GM18517 (cell line): ENCODE measurements around the gene GALNS.

ENCODE experiments used
- ATAC-seq: cut with Tn5 transposase; IDR thresholded peaks from one replicate; pipeline ENCODE4 v1.9.1; 2021; ENCODE audit warnings: mild to moderate bottlenecking, moderate library complexity; ENCODE audit not compliant: unreplicated experiment

GALNS gene

GRCh38 chr16:88861359-88861758 lies 4.6 kb upstream of the GALNS start:
- ATAC-seq, result no peak

DNA sequence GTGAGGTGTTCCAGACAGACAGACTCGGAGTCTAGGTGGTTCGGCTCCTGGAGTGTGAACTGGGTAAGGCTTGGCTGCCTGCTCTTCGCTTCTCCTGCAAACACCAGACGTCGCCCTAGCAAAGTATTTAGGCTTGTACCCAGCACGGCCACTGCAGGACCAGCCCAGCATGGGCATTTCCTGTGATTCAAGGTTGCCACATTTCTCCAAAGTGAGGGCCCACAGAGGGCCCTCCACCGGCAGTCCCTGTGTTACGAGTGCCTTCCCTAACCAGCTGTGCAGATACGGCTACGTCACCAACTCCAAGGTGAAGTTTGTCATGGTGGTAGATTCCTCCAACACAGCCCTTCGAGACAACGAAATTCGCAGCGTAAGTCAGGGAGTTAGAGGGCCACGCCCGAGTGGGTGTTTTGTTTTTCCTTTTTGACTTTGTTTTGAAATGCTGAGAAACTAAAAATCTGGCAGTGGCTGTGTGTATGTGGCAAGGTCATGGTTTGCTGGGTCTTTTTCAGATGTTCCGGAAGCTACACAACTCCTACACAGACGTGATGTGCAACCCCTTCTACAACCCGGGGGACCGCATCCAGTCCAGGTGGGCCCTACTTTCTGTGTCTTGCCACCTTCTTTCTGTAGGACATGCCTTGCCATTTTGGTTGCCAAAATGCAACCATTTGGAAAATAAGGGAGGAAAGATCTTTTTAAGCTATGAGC lies 2.8 kb upstream of the GALNS start:
- ATAC-seq, result no peak

GRCh38 chr16:88857728-88858339 lies 1.1 kb upstream of the GALNS start:
- no peak for ATAC-seq

DNA sequence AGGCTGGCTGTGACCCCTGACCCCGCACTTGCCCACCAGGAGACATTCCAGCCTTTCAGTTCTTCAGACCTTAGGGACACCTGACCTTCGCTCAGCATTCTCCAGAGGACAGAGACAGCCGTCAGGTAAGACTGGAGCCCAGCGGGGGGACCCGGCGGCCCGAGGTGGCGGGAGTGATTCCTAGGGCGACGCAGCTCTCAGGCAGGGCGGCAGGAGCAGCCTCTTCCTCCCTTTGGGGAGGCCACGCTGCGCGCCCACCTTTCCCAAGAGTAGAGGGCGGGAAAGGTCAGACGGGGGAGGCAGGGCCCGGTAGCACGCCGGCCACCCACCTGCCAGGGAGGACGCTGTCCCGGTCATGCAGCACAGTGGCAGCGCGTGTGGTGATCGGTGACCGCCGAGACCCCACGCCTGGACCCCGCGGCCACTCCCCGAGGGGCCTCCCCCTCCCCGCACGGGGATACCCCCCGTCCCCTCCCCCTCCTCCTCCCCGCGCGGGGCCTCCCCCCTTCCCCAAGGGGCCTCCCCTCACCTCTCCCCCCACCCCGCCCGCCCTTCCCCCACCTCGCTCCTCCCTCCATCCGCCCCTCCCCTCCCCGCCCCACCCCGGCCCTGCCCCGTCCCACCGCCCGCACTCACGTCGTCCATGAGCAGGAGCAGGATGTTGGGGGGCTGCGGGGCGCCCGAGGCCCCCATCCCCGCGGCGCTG lies 472 bp downstream of the GALNS start:
- ATAC-seq, result no peak

DNA sequence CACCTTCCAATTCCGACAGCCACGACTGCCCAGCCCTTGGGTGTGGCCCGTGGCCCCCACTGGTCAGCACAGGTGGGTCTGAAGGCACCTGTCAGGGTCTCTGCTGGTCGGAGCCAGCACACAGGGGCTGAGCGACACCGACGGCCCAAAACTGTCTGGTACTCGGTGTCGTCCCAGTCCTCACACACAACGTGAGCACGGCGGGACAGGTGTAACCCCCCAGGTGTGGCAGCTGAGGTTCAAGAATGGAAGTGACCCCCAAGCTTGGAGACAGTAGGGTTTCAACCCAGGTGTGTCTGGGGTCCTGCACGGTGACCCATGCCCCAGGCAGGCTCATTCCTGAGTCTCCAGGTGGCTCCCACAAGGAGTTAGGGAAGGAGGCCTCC lies 1.0 kb downstream of the GALNS start:
- no peak for ATAC-seq

DNA sequence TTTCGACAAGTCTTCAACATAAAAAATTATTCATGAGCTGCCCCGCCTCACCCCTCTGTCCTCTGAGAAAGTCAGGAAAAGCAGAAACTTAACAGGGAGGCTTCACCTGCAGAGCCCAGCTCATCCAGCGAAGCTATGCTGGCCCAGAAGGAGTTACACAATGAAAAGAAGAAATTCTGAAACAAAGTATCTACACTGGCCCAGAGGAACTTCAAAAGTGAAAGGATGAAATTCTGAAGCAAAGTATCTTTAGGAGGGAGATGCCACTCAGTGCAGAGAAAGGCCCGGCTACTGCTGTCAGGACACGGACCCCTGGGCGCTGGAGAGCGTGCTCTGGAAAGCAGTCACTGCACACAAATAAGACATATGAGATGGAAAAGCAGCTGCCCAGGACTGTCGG lies 1.6 kb downstream of the GALNS start:
- ATAC-seq, result no peak

DNA sequence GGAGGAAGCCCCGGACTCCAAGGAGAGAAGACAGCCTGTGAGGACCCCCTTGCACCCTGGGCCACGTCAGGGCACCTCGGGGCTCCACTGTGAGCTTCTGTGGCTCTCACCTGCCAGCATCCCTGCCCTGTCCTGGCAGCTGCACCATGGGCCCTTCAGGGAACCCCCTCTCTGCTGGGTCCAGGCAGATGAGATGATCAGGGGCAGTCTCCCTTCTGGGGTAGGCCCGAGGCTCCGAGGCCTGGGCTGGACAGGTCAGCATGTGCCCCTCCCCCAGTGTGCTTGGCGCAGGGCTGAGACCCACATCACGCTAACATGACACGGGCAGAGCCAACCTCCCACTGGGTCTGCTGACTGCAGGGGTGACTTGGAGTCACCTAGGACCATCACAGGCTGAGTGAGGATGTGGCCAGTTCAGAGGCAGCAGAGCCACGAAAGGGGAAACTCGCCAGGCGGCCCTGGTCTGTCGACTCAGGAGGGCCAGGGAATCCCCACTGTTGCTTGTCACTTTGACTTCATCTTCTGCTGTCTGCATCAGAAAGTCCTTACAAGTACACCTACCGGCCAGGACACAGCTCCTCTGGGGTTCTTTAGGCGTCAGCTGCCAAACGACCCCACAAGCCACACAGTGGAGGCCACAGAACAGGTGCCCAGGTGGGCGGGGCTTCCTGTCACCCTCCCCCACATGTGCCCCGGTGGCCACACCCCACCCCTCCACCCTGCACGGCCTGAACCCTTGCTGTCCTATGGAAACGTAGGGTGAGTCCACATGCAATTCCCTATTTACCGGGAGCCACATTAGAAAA lies 2.2 kb downstream of the GALNS start:
- ATAC-seq, result no peak

GRCh38 chr16:88853325-88853941 lies 3.3 kb downstream of the GALNS start:
- ATAC-seq, result no peak

- ATAC-seq, result no peak
Observed at GRCh38 chr16:88851616-88852015, 5.1 kb downstream of the GALNS start.

DNA sequence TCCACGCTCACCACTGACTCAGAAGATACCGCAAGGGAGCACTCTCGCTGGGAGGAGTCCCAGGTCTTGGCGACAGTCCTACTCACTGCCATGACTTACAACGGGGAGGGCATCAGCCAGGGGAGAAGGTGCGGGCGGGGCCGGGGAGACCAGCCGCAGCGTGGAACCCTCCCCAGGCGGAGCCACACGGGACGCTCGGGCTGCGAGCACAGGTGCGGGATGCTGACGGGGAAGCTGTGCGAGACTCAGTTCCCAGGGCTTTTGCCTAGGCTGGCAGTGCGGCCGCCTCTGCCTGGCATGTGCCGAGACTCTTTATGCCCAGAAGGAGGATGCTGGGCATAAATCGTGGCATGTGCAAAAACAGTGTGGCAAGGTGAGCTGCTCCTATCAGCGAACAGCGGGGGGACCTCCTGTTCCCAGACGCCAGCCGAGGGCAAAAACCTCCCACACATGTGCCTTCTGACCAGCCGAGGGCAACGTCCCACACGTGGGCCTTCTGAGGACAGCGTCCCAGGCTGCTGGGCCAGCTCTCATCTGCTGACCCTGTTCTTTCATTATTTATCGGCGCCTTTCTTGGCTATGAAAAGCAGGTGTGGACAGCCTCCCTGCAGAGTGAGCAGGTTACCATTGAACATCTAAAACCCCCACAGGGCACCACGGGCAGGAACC lies 6.1 kb downstream of the GALNS start:
- no peak for ATAC-seq

DNA sequence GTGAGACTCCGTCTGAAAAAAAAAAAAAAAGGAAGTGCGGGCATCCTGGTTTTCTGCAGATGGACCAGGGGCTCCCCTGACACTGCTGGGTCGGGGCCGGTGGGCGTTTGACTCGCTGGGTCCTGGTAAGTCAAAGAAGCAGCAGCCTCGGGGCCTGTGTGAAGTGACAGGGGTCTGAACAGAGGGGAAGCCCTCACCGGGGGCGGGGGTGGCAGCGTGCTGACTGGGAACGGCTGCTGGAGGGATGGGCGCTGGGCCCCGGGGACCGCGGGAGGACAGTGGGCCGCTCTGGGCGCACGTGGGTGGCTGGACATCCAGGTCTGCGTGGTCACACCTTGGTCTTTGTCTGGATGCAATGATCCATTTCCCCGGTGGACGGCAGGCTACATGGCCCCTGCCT lies 8.2 kb downstream of the GALNS start:
- ATAC-seq, result no peak

DNA sequence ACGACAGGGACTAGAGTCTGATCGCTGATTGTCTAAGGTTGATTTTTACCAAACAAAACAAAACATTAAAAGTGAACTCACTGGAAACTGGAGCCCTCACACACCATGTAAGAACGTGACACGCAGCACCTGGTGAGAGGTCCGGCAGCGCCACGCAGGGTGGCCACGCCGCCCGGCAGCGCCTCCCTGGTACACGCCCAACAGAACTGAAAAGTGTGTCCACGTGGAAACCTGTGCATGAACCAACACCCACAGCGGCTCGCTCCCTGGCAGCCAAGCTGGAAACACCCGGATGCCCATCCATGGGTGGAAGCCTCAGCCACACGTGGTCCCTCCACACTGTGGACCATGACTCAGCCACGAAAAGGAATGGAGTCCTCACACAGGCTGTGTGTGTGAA lies 9.1 kb downstream of the GALNS start:
- ATAC-seq, result no peak

- no peak for ATAC-seq
Observed at GRCh38 chr16:88846088-88846487, 10.7 kb downstream of the GALNS start.

- no peak for ATAC-seq
Observed at GRCh38 chr16:88844419-88845036, 12.2 kb downstream of the GALNS start.

DNA sequence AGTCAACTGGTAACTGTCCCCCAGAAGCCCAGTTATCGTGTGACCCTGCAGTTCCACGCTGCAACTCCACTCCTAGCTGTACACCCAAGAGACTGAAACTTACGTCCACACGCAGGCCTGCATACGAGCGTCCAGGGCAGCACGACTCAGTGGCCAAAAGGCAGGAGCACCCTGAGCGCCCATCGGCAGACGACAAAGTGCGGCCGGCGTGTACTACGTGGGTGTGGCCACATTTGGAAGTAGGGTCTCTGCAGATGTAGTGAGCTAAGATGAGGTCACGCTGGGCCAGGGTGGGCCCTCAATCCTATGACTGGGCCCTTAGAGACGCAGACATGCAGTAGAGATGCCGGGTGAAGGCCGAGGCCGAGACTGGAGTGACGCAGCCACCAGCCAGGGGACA lies 13.5 kb downstream of the GALNS start:
- ATAC-seq, result no peak

- ATAC-seq, result no peak
Observed at GRCh38 chr16:88842806-88843205, 13.9 kb downstream of the GALNS start.

DNA sequence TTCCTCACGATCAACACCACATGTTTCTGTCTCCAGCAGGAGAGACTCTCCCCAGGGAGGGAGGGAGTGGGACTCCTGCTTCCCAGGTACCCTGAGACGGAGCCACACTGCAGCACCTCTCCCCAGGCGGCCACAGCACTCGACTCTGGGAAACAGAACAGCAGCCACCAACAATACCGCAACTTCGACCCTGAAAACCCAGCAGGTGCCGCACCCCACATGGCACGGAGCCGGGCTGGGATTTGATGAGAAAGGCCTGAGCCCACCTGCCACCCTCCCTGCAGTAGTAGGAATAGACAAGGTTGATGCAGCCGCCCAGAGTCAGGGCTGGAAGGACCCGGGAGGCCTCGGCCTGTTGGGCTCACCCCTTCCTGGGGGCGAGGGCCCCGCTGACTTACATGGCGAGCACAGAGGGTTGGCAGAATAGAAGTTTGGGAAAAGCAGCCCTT lies 14.4 kb downstream of the GALNS start:
- ATAC-seq, result no peak

GRCh38 chr16:88841521-88842307 lies 15.0 kb downstream of the GALNS start:
- ATAC-seq, result no peak

DNA sequence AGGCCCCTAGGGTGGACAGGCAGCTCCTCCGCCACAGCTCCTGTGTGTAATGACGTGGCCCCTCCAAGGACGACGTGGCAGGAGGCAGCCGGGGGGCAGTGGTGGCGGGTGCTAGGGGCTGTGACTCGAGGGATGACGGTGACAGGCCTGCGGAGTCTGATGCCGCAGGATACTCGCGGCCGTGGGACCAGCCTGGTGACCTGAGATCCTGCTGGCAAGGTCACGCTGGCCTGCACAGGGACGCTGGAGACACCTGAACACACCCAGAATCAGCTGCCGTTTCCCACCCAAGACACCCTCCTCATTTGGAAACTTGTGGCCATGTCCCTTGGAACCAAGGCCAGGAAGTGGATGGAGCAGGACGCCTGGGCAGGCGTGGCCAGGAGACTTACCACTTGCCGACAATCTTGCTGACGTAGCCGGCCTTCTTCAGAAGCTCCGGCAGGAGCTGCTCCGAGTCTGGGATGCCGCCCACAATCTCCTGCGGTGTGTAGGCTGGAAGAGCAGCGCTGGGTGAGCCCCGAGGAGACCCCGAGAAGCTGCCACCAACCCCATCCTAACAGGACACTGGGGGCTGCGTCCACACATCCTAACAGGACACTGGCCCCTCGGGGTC lies 16.0 kb downstream of the GALNS start:
- no peak for ATAC-seq
